Heart left ventricle (tissue), 16 donors: ENCODE measurements around the gene ICAM4. TPM values are rescaled to one million over a fixed set of nuclear protein-coding genes. Genes with fewer than 3 reads are reported as not detected.
"Not testable (repeated sequence)": the region's sequence is repeated elsewhere in the genome, so short reads cannot be mapped to it uniquely, and the experiment has no call there.

ENCODE experiments used
- ATAC-seq, 4 donors: fragments of 200-7000 bp; cut with Tn5 transposase; one replicate each; pipeline ENCODE4 v1.9.1; 2020 to 2022; ENCODE audit warnings: moderate library complexity in 4 of 4, mild to moderate bottlenecking in 3 of 4, moderate number of reproducible peaks in 1 of 4
- DNase-seq, 5 donors: peaks; one replicate each; pipeline ENCODE4 v3.0.0-alpha.2; 2020
- H3K27ac ChIP-seq, 12 donors: fragments of 200-600 bp; sonication (generic) in 4 of 12; one replicate each; pipeline versions ENCODE4 v1.5.0 to v1.8.0; 2016 to 2022; ENCODE audit warnings: mild to moderate bottlenecking in 2 of 12
- H3K27me3 ChIP-seq, 9 donors: fragments of 200-600 bp; sonication (generic) in 2 of 9; one replicate each; pipeline versions ENCODE4 v1.5.1 to v1.8.0; 2016 to 2022; ENCODE audit warnings: mild to moderate bottlenecking in 3 of 9
- H3K36me3 ChIP-seq, 9 donors: fragments of 200-600 bp; sonication (generic) in 2 of 9; one replicate each; pipeline versions ENCODE4 v1.5.0 to v1.8.0; 2018 to 2022; ENCODE audit warnings: mild to moderate bottlenecking in 2 of 9
- H3K4me1 ChIP-seq, 12 donors: fragments of 200-600 bp; sonication (generic) in 4 of 12; one replicate each; pipeline versions ENCODE4 v1.5.0 to v1.8.0; 2016 to 2022; ENCODE audit warnings: mild to moderate bottlenecking in 3 of 12
- H3K4me3 ChIP-seq, 12 donors: fragments of 200-600 bp; sonication (generic) in 4 of 12; one replicate each; pipeline versions ENCODE4 v1.5.0 to v1.8.0; 2017 to 2022; ENCODE audit warnings: mild to moderate bottlenecking in 9 of 12, moderate library complexity in 4 of 12
- H3K9me3 ChIP-seq, 12 donors: fragments of 200-600 bp; sonication (generic) in 4 of 12; one replicate each; pipeline versions ENCODE4 v1.5.0 to v1.8.0; 2016 to 2022; ENCODE audit warnings: mild to moderate bottlenecking in 1 of 12
- POLR2A ChIP-seq, 2 donors: fragments of 450-650 bp; IDR thresholded peaks; one replicate each; pipeline ENCODE4 v1.6.1; 2017; ENCODE audit warnings: antibody characterized with exemption in 2 of 2, mild to moderate bottlenecking in 2 of 2, moderate library complexity in 2 of 2
- WGBS, 4 donors: extraction: QIAGEN DNeasy Blood & Tissue Kit in 2 of 4; methylation state at CpG; one replicate each; pipeline versions ENCODE4 v1.1.5 to v1.1.7; 2013 to 2018; 5-methylcytosine and 5-hydroxymethylcytosine counted together
- intact Hi-C, 10 donors: fragments of 100-400 bp; cut with DNase I; formaldehyde crosslinking; loops; one replicate each; pipeline versions ENCODE4 v1.11.1 to v1.14.2; 2022
- polyA plus RNA-seq, 2 donors: library from polyadenylated mRNA; stranded (reverse); fragments of 200-250 nt; gene quantifications; one replicate each; pipeline ENCODE4 v1.2.3, GENCODE V29; 2013
- total RNA-seq, 9 donors: library from RNA; depleted of rRNA in 2 of 9; stranded (reverse); fragments of >200 nt in 2 of 9; fragmentation: NEBNext Ultra II Directional in 3 of 9; extraction: Animal tissue kit (Norgen Biotek cat#: 25700) in 3 of 9; gene quantifications; one replicate each; pipeline versions ENCODE4 v1.1.0 to v1.2.4, GENCODE V29; 2016 to 2023
- TF ChIP-seq, protein P1 (sequence below), 12 donors: fragments of 200-600 bp; sonication (generic) in 4 of 12; IDR thresholded peaks; one replicate each; pipeline versions ENCODE4 v1.5.0 to v1.8.0; 2018 to 2022; ENCODE audit warnings: antibody characterized with exemption in 12 of 12, mild to moderate bottlenecking in 5 of 12
- donor health status: ischemic (EF 13 %, LVEDD 7.1; RV severe dilation, severe dysfunction).
- donor health status: healthy with polysubstance abuse.
- donor health status: DM: no; HTN: yes; CAD: no.
- donor health status: DM: no; HTN: no; CAD: no.
- donor health status: ischemic (EF 25% LVEDD 6.9; RV normal size, moderate dysfunction).
- donor health status: ischemic (EF 25% LVEDD 5.7; RV mildly dilated, moderate dysfunction).
- donor health status: healthy.
- donor health status: DM: yes; HTN: yes; CAD: no.
- donor health status: ischemic (EF 35%, LVEDD 5.7; RV mildly dilated, moderate dysfunction).
- donor health status: nonischemic (EF 11% LVEDD 7.7; RV severe dilation, severe dysfunction).
- donor health status: DM: yes; HTN: yes; CAD: no.
- donor health status: PGD.
- donor health status: ischemic (EF 29% LVEDD 5.4; RV normal size, mild dysfunction).
- donor health status: nonischemic (EF 23%, LVEDD 6.1; RV moderate dilation, normal function).

Gene ICAM4
- total and polyA plus RNA-seq, 11 donors: 0.21 to 1.2 (median 0.62) TPM; not detected in 3

DNA sequence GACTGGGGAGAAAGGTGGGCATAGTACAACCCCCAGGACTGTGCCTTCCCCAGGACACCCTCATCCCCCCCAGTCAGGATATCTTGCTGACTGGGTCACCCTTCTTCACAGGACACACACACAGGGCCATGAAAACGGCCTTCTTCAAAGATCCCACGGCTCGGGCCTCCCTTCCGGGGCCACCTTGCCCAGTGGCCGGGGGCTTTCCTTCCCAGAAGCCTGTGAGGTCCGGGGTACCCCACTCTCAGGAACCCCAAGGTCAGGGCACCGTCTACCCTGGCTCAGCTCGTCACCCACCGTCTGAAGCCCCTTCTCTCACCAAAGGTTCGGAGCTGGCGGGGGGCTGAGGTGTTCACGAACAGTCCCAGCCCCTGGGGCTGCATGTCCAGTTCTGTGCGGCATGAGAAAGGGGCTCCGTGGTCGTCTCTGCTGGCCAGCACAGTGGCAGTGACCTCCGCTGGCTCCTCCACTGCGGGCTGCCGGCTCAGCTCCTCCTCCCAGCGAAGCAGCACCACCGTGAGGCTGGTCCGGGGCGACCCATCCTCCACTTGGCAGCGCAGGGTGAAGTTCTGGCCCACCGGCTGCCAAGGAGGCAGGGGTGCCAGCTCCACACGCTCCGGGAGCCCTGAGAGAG lies 48.7 kb downstream of the ICAM4 start:
- peak overlapping the region in 11 of 12 donors; percentile 35 to 94 (median 85) for H3K27ac ChIP-seq
- 46 to 59% (median 54%) methylated on average over 17 to 26 of the region's 26 CpGs for WGBS, 4 donors
- no peak for TF ChIP-seq POLR2A (IDR thresholded peaks at IDR 0.05)
- TF ChIP-seq, protein P1, sequence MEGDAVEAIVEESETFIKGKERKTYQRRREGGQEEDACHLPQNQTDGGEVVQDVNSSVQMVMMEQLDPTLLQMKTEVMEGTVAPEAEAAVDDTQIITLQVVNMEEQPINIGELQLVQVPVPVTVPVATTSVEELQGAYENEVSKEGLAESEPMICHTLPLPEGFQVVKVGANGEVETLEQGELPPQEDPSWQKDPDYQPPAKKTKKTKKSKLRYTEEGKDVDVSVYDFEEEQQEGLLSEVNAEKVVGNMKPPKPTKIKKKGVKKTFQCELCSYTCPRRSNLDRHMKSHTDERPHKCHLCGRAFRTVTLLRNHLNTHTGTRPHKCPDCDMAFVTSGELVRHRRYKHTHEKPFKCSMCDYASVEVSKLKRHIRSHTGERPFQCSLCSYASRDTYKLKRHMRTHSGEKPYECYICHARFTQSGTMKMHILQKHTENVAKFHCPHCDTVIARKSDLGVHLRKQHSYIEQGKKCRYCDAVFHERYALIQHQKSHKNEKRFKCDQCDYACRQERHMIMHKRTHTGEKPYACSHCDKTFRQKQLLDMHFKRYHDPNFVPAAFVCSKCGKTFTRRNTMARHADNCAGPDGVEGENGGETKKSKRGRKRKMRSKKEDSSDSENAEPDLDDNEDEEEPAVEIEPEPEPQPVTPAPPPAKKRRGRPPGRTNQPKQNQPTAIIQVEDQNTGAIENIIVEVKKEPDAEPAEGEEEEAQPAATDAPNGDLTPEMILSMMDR (IDR thresholded peaks at IDR 0.05): peak in 1 of 12 donors; percentile 4
- peaks cover 0 to 54% (median 24%) of the 10 kb centered on the region in 12 donors for H3K4me1 ChIP-seq
- H3K27me3 ChIP-seq: no peaks in the 10 kb centered on the region
- H3K4me3 ChIP-seq: peak overlapping the region in 9 of 12 donors; percentile 64 to 90 (median 73)
- no peaks in the 10 kb centered on the region for H3K9me3 ChIP-seq
- peaks cover 0 to 7% (median under 1%) of the 10 kb centered on the region in 9 donors for H3K36me3 ChIP-seq
- intact Hi-C loops: loop anchor here in 4 of 10 donors (2.0 to 10.0 kb wide), 2 partner anchors 45 to 49 kb away; partner anchors contain the start of gene TYK2 (in 4 of the 4)
- peak in 1 of 4 donors; percentile 17 for ATAC-seq
- DNase-seq: peak in 2 of 5 donors; percentile 38 to 53

DNA sequence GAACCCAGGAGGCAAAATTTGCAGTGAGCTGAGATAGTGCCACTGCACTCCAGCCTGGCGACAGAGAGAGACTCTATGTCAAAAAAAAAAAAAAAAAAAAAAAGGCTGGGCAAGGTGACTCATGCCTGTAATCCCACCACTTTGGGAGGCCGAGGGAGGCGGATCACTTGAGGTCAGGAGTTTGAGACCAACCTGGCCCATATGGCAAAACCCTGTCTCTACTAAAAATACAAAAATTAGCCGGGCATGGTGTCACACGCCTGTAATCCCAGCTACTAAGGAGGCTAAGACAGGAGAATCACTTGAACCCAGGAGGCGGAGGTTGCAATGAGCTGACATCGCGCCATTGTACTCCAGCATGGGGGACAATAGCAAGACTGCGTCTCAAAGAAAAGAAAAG lies 50.0 kb downstream of the ICAM4 start:
- H3K4me3 ChIP-seq, H3K36me3 ChIP-seq, H3K9me3 ChIP-seq, DNase-seq, H3K27ac ChIP-seq, ATAC-seq, H3K27me3 ChIP-seq: not testable (repeated sequence)
- 95 to 98% (median 96%) methylated on average over 9 of the region's 9 CpGs for WGBS, 4 donors
- peaks cover 0 to 50% (median 23%) of the 10 kb centered on the region in 12 donors for H3K4me1 ChIP-seq
- intact Hi-C loops: loop anchor here in 2 of 10 donors (10.0 kb wide), 1 partner anchor 48 kb away; the partner anchor contains the start of gene TYK2 (in 2 of the 2)

Other genes starting within 250 kb of the ICAM4 start
- 10 to 100 TPM in 4 of 9 donors, 1 to 10 TPM in 5; 6.3 to 29.0 (median 8.7) TPM for gene SHFL, start 200.6 kb upstream of the ICAM4 start, total RNA-seq
- 10 to 100 TPM in 1 of 2 donors, 1 to 10 TPM in 1; 7.7 to 13.0 TPM for gene SHFL, start 200.6 kb upstream of the ICAM4 start, polyA plus RNA-seq
- under 1 TPM in 1 of 9 donors, not detected in 8; 0.43 TPM for gene ANGPTL6, start 184.3 kb upstream of the ICAM4 start, total RNA-seq
- under 1 TPM in 1 of 2 donors, not detected in 1; 0.19 TPM for gene ANGPTL6, start 184.3 kb upstream of the ICAM4 start, polyA plus RNA-seq
- 10 to 100 TPM; 16.3 to 24.9 (median 19.0) TPM for gene PPAN, start 180.6 kb upstream of the ICAM4 start, total RNA-seq
- 10 to 100 TPM; 34.4 to 41.4 TPM for gene PPAN, start 180.6 kb upstream of the ICAM4 start, polyA plus RNA-seq
- 10 to 100 TPM in 1 of 9 donors, 1 to 10 TPM in 8; 3.1 to 11.7 (median 6.3) TPM for gene P2RY11, start 175.3 kb upstream of the ICAM4 start, total RNA-seq
- gene P2RY11, start 175.3 kb upstream of the ICAM4 start, polyA plus RNA-seq: 1 to 10 TPM; 3.6 to 5.2 TPM
- 100 to 1,000 TPM; 148 to 302 (median 179) TPM for gene EIF3G, start 167.1 kb upstream of the ICAM4 start, total RNA-seq
- 100 to 1,000 TPM; 124 to 233 TPM for gene EIF3G, start 167.1 kb upstream of the ICAM4 start, polyA plus RNA-seq
- 10 to 100 TPM; 16.1 to 61.6 (median 25.8) TPM for gene DNMT1, start 92.0 kb upstream of the ICAM4 start, total RNA-seq
- gene DNMT1, start 92.0 kb upstream of the ICAM4 start, polyA plus RNA-seq: 10 to 100 TPM; 17.3 to 23.5 TPM
- gene S1PR2, start 55.6 kb upstream of the ICAM4 start, total RNA-seq: 10 to 100 TPM in 1 of 9 donors, 1 to 10 TPM in 8; 1.7 to 14.2 (median 4.4) TPM
- 1 to 10 TPM; 1.0 to 4.3 TPM for gene S1PR2, start 55.6 kb upstream of the ICAM4 start, polyA plus RNA-seq
- gene MRPL4, start 34.7 kb upstream of the ICAM4 start, total RNA-seq: 100 to 1,000 TPM in 2 of 9 donors, 10 to 100 TPM in 7; 53.7 to 110 (median 68.2) TPM
- 100 to 1,000 TPM in 1 of 2 donors, 10 to 100 TPM in 1; 37.7 to 123 TPM for gene MRPL4, start 34.7 kb upstream of the ICAM4 start, polyA plus RNA-seq
- 10 to 100 TPM in 5 of 9 donors, 1 to 10 TPM in 4; 6.0 to 87.6 (median 10.9) TPM for gene ICAM1, start 15.8 kb upstream of the ICAM4 start, total RNA-seq
- 1 to 10 TPM; 6.1 to 9.7 TPM for gene ICAM1, start 15.8 kb upstream of the ICAM4 start, polyA plus RNA-seq
- gene ICAM5, start 3.0 kb downstream of the ICAM4 start, total RNA-seq: under 1 TPM in 7 of 9 donors, not detected in 2; 0.19 to 0.98 (median 0.34) TPM
- under 1 TPM; 0.11 to 0.35 TPM for gene ICAM5, start 3.0 kb downstream of the ICAM4 start, polyA plus RNA-seq
- gene ZGLP1, start 22.9 kb downstream of the ICAM4 start, total RNA-seq: 1 to 10 TPM in 4 of 9 donors, under 1 TPM in 5; 0.16 to 2.2 (median 0.83) TPM
- gene ZGLP1, start 22.9 kb downstream of the ICAM4 start, polyA plus RNA-seq: 1 to 10 TPM; 1.1 TPM
- gene FDX2, start 29.1 kb downstream of the ICAM4 start, total RNA-seq: 10 to 100 TPM; 12.8 to 22.0 (median 16.6) TPM
- 10 to 100 TPM; 32.7 to 37.3 TPM for gene FDX2, start 29.1 kb downstream of the ICAM4 start, polyA plus RNA-seq
- 10 to 100 TPM; 11.5 to 22.5 (median 14.0) TPM for gene RAVER1, start 46.6 kb downstream of the ICAM4 start, total RNA-seq
- 10 to 100 TPM in 1 of 2 donors, 1 to 10 TPM in 1; 5.9 to 17.2 TPM for gene RAVER1, start 46.6 kb downstream of the ICAM4 start, polyA plus RNA-seq
- gene ICAM3, start 52.7 kb downstream of the ICAM4 start, total RNA-seq: 10 to 100 TPM in 8 of 9 donors, 1 to 10 TPM in 1; 5.6 to 24.9 (median 18.3) TPM
- gene ICAM3, start 52.7 kb downstream of the ICAM4 start, polyA plus RNA-seq: 10 to 100 TPM in 1 of 2 donors, 1 to 10 TPM in 1; 8.6 to 15.5 TPM
- 10 to 100 TPM; 37.7 to 86.3 (median 55.3) TPM for gene TYK2, start 93.6 kb downstream of the ICAM4 start, total RNA-seq
- 100 to 1,000 TPM in 1 of 2 donors, 10 to 100 TPM in 1; 71.7 to 100 TPM for gene TYK2, start 93.6 kb downstream of the ICAM4 start, polyA plus RNA-seq
- gene CDC37, start 116.6 kb downstream of the ICAM4 start, total RNA-seq: 100 to 1,000 TPM; 108 to 189 (median 138) TPM
- gene CDC37, start 116.6 kb downstream of the ICAM4 start, polyA plus RNA-seq: 100 to 1,000 TPM; 199 to 282 TPM
- gene PDE4A, start 133.6 kb downstream of the ICAM4 start, total RNA-seq: 10 to 100 TPM in 8 of 9 donors, 1 to 10 TPM in 1; 9.3 to 33.3 (median 17.3) TPM
- 10 to 100 TPM in 1 of 2 donors, 1 to 10 TPM in 1; 5.2 to 11.2 TPM for gene PDE4A, start 133.6 kb downstream of the ICAM4 start, polyA plus RNA-seq
- gene KEAP1, start 216.4 kb downstream of the ICAM4 start, total RNA-seq: 10 to 100 TPM; 52.8 to 94.2 (median 65.4) TPM
- gene KEAP1, start 216.4 kb downstream of the ICAM4 start, polyA plus RNA-seq: 10 to 100 TPM; 68.3 to 71.3 TPM
- 1 to 10 TPM in 1 of 9 donors, under 1 TPM in 5, not detected in 3; 0.23 to 1.7 (median 0.32) TPM for gene S1PR5, start 230.5 kb downstream of the ICAM4 start, total RNA-seq
- under 1 TPM in 1 of 2 donors, not detected in 1; 0.10 TPM for gene S1PR5, start 230.5 kb downstream of the ICAM4 start, polyA plus RNA-seq